DMS153 (cell line): ENCODE measurements around the gene ARMS2.

ENCODE experiments used
- DNase-seq: peaks from one replicate; lab custom pipeline; 2025; lab: John Stamatoyannopoulos, UW

The ARMS2 gene

DNA sequence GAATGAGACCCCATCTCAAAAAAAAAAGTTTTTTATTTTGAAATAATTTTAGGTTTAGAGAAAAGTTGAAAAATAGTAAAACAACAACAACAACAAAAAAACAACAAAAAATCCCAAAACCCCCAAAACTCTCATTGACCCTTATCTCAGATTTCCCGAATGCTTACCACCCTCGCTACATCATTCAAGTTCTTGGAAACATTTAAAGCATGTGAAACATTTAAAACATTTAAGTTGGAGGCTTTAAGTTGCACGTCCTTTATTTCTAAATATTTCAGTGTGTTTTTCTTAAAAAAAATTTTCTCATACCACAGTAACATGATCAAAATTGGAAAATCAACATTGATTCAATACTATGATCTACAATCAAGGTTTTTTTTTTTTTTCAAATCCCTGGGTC, 382 bp upstream of the ARMS2 start:
- DNase-seq, result no peak

DNA sequence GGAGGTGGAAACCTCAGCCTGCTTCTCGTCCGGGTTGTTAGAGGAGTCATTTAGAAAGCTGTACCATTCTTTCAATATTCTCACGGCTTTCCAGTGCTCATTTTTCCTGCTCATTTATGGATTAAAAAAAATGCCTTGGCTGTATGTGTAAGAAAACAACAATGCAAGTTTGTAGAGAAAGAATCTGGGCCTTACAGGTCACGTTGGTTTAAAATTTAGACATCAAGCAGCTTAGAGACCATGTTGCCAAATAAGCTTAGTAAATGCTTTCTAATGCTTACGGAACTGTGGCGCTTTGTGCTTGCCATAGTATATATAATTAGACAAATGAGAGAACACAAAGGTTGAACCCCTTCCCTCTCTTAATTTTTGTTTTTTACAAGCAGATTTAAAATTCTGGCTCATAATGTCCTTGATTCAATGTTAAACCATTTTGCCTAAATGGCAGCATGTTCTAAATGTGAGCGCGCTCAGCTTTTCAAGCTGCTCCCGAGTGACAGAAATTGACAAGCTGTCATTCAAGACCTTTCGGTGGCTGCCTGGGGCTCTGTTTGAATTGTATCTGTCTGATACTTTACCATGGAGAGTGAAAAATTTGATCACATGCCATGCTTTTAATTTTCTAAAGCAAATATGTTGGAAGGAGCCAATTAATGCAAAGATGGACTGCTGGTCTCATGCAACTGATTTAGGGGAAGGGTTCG, 1.1 kb downstream of the ARMS2 start:
- DNase-seq, result no peak

DNA sequence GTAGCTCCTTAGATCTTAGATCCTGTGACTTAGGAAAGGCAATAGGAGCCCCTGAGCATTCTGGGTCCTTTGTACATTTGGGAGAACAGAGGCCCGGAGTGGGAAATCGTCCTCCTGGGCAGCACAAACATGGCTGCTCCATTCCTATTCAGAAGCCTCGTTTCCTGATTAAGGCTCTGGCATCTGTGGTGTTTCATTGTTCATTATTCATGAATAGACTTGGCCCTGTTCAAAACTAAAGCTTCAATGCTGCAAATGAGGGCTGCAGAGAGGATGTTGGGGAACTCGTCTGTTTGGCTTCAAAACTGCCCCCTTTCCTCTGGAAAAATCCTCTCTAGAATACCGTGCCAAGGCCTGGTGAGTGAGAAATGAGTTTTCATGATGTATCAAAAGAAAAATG, 3.5 kb downstream of the ARMS2 start:
- DNase-seq, result no peak

DNA sequence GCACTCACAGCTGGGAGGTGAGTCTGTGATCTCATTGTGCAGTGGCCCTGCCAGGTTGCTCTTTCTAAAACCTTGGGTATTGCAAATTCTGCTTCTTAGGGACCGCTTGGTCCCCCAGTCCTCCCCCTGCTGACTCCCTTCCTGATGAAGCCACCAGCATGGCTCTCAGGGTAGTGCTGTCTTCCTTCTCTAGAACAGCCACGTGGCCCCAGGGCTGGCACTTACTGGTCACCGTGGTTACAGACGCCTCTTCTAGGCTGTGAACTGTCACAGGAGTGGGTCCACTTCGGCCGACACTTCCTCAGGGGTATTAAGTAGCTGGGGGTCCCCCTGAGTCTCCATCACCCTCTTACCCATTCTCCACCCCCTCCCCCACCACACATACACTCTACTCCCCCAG, 4.2 kb downstream of the ARMS2 start:
- no peak for DNase-seq

DNA sequence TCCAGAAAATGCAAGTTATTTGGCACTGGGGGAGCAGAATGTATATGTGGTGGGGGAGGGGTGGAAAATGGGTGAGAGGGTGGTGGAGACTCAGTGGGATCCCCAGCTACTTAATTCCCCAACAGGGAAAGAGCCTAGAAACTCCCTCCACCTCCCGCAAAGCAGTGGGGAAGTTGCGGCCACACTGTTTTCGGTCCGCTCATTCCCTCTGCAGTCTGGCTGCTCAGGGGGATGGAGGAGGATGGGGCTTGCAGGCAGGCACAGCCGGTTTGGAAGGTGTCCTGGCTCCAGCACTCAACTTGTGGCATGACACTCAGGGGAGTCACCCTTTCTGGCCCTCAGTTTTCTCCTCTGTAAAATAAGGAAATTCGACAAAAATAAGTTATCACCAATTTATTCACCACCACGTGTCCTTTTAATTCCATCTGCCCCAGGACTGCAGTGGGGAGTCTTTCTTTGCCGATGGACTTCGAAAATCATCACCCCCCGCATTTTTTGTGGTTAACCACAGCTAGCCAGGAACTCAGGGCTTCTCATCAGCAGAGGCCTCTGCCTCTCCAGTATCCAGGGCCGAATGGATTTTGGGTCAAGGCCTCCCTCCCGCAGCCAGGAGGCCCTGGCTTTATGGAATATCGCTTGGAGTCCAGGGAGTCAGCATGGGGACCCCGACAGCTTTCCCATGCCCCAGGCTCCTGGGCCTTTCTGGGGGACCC, 5.3 kb downstream of the ARMS2 start:
- DNase-seq, result no peak

DNA sequence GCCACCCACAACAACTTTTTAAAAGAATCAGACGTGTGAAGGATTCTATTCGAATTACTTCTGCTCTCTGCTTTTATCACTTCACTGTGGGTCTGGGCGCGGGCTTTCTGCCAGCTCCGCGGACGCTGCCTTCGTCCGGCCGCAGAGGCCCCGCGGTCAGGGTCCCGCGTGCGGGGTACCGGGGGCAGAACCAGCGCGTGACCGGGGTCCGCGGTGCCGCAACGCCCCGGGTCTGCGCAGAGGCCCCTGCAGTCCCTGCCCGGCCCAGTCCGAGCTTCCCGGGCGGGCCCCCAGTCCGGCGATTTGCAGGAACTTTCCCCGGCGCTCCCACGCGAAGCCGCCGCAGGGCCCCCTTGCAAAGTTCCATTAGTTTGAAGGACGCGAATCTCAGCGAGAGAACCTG, 6.4 kb downstream of the ARMS2 start:
- no peak for DNase-seq

DNA sequence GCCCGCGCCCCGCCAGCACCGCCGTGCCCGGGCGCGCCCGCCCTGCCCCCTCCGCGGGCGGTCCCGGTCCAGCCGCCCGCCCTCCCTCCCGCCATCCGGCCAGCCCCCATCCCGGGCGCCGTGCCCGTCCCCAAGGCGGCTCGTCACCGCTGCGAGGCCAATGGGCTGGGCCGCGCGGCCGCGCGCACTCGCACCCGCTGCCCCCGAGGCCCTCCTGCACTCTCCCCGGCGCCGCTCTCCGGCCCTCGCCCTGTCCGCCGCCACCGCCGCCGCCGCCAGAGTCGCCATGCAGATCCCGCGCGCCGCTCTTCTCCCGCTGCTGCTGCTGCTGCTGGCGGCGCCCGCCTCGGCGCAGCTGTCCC, 6.9 kb downstream of the ARMS2 start, which contains the start of gene HTRA1:
HTRA1 (plus strand) TSS at position 187 of the 362 bp plus-strand sequence; CDS start at position 287, 100 bp downstream.
- no peak for DNase-seq

DNA sequence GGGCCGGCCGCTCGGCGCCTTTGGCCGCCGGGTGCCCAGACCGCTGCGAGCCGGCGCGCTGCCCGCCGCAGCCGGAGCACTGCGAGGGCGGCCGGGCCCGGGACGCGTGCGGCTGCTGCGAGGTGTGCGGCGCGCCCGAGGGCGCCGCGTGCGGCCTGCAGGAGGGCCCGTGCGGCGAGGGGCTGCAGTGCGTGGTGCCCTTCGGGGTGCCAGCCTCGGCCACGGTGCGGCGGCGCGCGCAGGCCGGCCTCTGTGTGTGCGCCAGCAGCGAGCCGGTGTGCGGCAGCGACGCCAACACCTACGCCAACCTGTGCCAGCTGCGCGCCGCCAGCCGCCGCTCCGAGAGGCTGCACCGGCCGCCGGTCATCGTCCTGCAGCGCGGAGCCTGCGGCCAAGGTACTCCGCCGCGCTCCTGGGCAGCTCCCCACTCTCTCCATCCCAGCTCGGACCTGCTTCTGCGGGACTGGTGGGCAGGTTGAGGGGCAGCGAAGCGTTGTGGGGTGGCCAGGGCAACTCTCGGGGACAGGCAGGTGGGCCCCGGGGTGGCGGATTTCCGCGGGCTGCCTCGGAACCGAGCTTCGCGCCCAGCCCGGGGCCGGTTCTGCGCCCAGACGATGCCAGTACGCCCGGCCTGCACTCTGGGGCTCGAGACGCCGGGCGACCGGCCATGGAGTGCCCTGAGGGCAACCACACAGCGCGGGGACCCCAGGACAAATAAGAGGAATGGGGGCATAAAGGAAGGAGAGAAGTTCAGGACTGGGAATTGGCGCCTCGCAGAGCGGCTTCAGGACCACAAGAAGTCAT, 7.5 kb downstream of the ARMS2 start:
- no peak for DNase-seq

DNA sequence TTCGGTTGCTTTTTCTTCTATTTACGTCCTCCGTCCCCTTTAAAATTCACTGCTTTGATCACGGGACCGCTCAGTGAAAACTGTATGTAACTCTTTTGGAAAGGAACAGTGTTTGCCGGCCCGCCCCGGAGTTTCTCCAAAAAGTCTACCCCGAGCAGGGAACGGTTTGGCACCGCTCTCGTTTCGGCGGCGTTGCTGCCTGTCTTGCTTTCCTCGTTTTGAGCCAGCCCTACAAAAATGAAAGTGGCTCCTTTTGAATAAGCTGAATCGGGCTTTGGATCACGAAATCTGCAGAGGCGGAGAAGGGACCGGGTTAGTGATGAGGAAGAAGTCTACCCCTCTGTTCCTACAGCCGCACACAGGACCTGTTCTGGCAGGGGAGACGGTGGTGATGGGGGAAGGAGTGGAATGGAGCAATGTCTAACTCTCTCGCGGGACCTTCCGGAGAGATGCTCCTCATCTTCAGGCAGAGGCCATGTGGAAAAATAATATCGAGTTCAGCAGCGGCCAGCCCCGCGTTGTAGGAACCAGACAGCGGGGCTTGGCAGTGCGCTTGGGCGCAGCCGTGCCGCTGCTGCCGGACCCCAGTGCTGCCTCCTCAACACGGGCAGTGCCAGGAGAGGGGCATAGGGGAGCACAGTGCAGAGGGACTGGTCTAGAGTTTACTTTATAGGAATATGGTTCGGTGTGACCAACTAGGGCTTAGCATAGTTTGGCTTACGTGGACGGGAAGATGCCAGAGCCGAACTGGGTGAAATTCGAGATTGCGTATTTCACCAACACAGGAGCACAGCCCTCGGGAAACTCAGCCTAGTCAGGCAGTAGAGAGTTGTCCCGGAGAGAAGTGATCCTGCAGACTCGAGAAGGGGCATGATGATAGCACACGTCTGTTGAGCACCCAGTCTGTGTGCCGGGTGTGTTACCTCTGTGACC, 8.3 kb downstream of the ARMS2 start:
- no peak for DNase-seq

DNA sequence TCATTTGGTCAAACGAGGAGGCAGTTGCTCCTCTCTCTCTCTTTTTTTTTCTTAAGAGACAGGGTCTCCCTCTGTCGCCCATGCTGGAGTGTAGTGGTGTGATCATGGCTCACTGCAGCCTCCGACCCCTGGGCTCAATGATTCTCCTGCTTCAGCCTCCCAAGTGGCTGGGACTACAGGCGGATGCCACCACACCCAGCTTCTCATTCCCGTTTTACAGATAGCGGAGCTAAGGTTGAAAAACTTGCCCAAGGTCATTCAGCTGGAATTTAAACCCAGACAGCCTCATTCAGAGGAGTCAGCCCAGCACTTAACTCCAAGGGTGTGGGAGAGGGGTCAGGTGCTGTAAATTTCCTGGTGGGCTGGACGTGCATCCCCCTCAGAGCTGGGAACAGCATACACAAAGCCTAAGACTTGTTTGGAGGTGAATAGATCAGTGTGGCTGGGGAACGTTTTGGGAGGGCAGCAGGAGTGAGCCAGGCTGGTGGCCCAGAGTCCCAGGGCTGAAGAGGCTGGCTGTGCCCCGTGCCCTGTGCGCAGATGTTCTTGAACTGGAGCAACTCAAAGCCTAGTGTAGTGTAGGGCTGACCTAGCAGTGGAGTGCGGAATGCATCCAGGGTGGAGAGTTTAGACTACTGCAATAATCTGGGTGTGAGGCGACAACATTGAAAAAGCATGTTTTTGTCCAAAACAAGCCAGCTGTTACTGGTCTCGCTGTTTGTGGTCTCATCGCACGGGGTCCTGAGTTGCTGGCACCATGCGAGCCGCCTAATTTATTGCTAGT, 9.2 kb downstream of the ARMS2 start:
- no peak for DNase-seq

DNA sequence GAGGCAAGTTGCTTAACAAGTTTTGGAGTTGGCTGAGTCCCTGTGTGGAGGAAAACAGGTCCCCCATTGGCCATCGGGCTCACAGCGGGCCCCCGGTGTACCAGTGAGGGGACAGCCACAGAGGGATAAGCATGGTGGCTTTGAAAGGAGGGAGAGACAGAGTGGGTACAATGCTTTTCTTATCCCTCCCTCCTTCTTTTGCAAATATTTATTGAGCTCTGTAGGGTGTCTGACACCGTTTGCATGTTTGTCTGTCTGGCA, 9.7 kb downstream of the ARMS2 start:
- DNase-seq, result no peak

DNA sequence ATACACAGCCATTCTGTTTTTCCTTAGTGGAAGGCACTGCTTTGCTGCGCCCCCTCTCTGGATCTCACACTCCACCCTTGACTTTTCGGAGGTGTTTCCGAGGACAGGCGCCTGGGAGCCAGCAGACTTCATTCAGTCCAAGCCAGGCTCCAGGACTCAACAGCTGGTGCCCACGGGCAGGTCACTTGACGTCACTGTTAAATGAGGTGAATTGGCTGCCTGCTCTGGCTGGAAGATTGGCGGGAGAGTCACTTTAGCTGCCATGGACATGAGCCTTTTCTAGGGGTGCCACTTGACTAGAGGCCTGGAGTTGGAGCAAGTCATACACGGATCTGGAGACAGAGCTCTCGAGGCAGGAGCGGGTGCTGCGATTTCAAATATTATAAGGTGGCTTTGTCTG, 10.1 kb downstream of the ARMS2 start:
- no peak for DNase-seq

DNA sequence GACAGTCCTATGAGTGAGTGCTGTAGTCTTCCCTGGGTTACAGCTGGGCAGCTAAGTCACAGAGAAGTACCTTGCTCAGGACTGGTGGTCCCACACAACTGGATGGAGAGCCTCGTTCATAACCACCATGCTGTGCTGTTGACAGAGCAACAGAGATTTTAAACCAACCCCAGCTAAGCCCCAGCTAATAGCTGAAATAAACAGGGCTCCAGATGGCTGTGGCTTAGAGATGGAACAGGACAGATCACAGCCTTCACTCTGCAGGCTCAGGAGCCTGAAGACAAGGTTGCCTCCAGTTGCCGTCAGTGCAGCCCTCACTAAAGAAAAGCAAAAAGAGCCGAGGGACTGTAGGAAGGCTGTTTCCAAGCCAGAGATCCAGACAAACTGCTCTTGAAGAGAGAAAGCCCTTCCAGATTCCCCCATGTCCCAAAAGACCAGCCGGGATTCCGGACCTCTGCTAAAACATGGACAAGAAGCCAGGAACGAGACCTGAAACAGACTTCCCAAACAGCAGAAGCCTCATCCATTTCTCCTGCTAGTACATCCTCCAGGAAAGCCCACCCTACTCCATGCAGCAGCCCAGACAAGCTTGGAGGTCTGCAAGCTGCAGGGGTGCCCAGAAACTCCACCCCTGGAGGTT, 11.1 kb downstream of the ARMS2 start:
- no peak for DNase-seq

DNA sequence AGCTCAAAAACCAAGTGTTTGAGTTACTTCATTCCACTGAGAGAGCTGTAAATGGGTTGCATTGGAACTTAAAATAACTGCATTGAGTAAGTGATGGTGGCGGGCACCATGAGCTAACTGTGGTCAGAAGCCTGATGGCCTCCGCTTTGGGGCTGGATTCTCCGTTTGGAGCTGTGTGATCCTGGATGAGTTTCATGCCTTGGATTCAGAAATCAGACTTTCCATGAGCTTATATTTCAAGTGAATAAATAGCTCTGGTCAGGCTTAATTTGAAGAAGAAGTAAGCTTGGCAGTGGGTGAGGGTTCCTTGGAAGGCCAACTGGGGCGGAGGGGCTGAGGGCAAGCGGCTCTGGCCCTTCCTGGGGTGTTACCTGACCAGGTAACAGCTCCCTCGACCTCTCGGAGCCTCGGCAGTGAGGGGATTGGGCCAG, 12.5 kb downstream of the ARMS2 start:
- DNase-seq, result no peak

DNA sequence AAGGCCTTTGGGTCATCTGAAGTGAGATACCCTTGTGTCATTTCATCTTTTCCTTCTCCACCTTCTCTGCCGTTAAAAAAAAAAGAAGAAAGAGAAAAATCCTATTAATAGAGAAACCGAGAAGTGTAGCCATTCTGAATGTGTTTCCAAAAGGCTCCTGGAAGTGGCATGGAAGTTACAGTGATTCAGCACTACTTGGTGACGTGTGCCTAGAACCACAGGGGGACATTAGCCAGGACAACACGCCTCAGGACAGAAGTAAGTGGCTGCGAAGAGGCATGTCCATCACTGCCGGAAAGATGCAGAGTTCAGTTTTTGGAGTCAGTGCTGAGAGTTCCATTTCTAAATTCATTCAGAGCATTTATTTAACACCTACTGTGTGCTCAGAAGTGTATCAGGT, 13.2 kb downstream of the ARMS2 start:
- no peak for DNase-seq

DNA sequence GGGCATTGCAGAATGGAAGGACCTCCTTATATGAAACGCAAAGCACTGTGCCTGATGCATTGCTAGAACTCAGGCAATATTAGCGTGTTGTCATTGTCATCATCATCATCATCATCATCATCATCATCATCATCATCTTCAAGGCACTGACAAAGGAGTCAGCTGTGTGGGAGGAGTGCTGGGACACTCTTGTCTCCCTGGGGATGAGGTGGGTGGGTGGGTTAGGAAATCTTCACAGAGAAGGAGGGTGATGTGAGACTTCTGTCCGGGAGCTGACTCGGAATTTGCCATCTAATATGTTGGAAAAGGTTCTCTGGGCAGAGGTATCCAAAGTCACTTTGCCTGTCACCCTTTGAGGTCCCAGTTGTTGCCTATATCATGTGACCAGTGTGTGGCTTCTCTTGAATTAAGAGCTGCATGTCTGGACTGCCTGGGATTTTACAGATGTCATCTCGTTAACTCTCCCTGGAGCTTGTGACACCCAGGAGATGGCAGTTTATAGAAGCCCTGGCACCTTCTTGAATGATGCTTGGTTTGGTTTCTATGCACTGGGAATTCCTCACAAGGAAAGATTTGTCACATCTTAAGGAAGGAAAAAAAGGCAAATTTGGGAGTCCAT, 14.0 kb downstream of the ARMS2 start:
- no peak for DNase-seq

DNA sequence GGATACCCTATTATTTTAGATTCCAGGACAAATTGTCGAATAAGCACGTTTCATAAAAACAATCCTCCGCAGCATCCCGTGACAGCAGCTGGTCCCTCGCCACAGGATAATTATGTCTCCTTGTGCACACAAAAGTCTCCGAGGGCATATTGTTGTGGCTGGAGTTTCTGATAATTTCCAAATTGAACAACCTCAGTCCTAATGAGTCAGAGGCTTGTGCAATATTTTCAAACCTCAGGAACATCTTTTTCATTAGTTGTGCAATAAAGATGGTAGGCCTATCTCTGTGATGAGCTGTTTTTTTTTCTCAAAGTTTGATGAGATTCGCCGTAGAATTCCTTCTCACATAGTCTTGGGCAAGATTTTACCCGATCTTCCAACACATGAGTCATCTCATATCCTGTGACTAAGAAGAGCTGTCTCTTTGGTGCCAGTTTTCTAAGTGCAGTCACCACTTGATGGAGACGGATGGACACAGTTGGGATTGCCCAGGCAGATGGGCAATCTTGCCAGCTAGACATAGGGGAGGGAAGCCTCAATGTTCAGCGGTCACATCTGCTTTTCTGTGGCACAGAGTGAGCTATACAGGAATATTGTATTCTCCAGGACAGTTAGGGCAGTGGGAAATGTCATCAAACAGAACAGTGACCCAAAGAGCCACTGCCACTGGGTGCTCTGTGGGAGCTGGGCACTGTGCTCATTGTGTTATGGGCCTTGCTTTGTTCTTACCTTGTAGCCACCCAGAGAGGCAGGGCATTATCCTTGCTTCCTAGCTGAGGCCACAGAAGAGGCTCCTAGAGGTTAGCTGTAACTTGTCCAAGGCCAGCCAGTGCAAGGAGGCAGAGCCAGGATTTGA, 14.7 kb downstream of the ARMS2 start:
- no peak for DNase-seq

DNA sequence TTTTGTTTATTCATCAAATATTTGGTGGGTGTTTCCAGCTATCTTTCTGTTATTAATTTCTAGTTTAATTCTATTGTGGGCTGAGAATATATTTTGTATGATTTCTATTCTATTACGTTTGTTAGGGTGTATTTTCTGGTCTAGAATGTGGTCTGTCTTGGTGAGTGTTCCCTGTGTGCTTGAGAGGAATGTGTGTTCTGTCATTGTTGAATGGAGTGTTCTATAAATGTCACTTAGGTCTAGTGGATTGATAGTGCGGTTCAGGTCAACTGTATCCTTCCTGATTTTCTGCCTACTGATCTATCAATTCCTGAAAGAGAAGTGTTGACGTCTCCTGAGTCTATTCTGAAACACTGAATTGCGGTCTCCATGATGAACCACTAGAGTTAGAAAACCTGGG, 15.4 kb downstream of the ARMS2 start:
- DNase-seq, result no peak

DNA sequence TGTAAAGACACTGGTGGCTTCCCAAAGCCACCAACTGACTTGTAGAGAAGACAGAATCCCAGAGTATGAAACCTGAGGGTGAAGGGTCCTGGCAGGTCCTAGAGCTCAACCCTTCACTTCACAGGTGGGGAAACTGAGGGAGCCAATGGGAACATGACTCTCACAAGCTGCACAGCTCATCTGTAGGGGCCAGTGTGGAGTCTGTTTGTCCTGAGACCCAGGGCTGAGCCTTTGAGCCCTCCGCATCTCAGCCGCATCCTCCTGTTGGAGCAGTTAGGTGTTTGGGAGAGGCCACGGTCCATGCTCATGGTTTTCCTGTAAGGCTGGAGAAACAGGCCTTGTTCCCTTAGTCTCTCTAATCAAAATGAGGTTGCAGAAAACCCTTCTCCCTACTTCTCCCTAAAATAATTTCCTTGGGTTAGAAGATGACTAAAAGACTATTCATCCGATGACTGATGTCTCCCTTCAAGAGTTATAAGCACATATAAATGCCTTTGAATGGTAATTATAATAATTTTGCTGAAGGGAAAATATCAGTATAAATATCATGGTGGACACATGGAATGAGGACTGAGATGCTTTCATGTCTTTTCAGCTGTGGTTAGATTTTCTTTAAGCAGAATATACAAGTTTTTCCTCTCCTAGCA, 17.2 kb downstream of the ARMS2 start:
- DNase-seq, result no peak
